ENCODE data around the gene CCL25.
"Not testable (repeated sequence)": the region's sequence is repeated elsewhere in the genome, so short reads cannot be mapped to it uniquely, and the experiment has no call there.

The CCL25 gene

DNA sequence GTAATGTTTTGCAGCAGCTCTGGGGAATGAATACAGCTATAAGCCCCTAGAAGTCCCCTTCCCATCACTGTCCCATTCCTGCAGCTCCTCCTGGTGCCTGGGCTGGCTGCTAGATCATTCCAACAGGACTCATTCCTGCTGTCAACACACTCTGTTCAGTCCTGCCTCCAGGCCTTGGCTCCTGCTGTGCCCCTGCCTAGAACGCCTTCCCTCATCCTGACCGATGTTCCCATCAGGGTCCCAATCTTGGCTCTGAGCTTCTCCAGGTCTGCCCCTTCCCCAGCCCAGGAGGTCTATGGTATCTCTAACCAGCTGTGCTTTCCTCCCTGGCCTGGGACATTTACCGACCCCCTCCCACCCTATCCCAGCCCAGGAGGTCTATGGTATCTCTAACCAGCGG lies 48.8 kb downstream of the CCL25 start:
- no peak for TF ChIP-seq CTCF (IDR thresholded peaks at IDR 0.05; ENCODE audit: low read depth, low read length)
- no peak for DNase-seq (ENCODE audit: low read depth, low spot score)
- in situ Hi-C loops (cut with HindIII; ENCODE audit: low sequenced_read_pairs), result no loop called here
- no peak overlapping the region for H3K4me3 ChIP-seq (ENCODE audit: low read depth, low read length)

- H3K4me3 ChIP-seq (ENCODE audit: low read depth, low read length); DNase-seq (ENCODE audit: low read depth, low spot score); in situ Hi-C loops (cut with HindIII; ENCODE audit: low sequenced_read_pairs): not testable (repeated sequence)
Measured at GRCh38 chr19:8101910-8102309, 49.4 kb downstream of the CCL25 start.

DNA sequence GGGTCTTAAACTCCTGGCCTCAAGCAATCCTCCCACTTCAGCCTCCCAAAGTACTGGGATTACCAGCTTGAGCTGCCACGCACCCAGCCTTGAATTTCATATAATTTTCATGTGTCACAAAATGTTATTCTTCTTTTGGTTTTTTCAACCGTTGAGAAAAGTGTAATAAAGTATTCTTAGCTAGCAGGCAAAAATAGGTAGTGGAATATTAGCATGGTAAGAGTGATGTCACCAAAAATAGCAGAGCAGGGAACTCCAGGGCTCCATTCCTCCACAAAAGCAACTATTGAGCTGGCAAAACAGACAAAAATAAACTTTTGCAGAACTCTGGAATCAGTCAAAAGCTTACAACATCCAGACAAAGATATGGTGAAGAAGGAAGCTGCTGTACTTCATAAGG lies 52.9 kb downstream of the CCL25 start:
- TF ChIP-seq CTCF (IDR thresholded peaks at IDR 0.05; ENCODE audit: low read depth, low read length), result no peak
- no peak overlapping the region for H3K4me3 ChIP-seq (ENCODE audit: low read depth, low read length)
- in situ Hi-C loops (cut with HindIII; ENCODE audit: low sequenced_read_pairs), result no loop called here
- DNase-seq (ENCODE audit: low read depth, low spot score), result no peak

DNA sequence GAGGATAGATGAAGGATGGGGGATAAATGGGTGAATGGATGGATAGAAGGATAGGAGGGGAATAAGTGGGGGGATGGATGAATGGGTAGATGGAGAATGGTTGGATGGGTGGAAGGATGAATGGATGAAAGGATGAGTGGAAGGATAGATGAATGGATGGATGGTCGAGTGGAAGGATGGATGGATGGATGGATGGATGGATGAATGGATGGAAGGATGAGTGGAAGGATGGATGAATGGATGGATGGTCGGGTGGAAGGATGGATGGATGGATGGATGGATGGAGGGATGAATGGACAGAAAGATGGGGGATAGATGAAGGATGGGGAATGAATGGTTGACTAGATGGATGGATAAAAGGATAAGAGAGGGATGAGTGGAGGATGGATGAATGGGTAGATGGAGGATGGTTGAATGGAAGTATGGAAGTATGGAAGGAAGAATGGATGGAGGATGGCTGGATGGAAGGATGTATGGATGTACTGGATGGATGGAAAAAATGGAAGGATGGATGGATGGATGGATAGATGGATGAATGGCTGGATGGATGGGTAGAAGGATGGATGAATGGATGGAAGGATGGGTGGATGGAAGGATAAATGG lies 54.8 kb downstream of the CCL25 start:
- in situ Hi-C loops (cut with HindIII; ENCODE audit: low sequenced_read_pairs), result no loop called here
- no peak for DNase-seq (ENCODE audit: low read depth, low spot score)
- TF ChIP-seq CTCF (IDR thresholded peaks at IDR 0.05; ENCODE audit: low read depth, low read length), result no peak
- no peak overlapping the region for H3K4me3 ChIP-seq (ENCODE audit: low read depth, low read length)

- in situ Hi-C loops (cut with HindIII; ENCODE audit: low sequenced_read_pairs), result no loop called here
- DNase-seq (ENCODE audit: low read depth, low spot score), result no peak
- TF ChIP-seq CTCF (IDR thresholded peaks at IDR 0.05; ENCODE audit: low read depth, low read length), result no peak
- H3K4me3 ChIP-seq (ENCODE audit: low read depth, low read length), result no peak overlapping the region
Measured at GRCh38 chr19:8108560-8109445, 56.2 kb downstream of the CCL25 start.

DNA sequence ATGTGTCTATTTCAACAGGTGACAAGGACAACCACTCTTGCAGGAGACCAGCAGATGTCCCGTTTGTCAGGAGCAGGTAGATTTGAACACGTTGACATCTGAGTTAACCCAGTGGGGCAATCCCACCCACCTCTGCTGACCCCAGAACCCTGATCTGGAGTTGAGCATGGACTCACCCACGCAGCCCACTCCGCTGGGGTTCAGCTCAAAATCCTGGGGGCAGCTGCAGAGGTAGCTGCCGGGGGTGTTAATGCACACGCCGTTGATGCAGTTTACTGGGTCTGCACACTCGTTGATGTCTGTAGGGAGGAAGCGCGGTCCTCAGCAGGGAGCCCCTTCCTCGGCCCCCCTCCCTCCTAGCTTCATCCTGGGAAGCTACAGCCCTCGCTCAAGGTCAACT lies 56.9 kb downstream of the CCL25 start:
- in situ Hi-C loops (cut with HindIII; ENCODE audit: low sequenced_read_pairs), result no loop called here
- TF ChIP-seq CTCF (IDR thresholded peaks at IDR 0.05; ENCODE audit: low read depth, low read length), result no peak
- H3K4me3 ChIP-seq (ENCODE audit: low read depth, low read length), result no peak overlapping the region
- no peak for DNase-seq (ENCODE audit: low read depth, low spot score)

Data from astrocyte of the spinal cord (primary cell).